Activated CD4-positive, CD25-positive, alpha-beta regulatory T cell (primary cell): Measurements from ENCODE around the gene SLC30A3.
"Not testable (repeated sequence)": the region's sequence is repeated elsewhere in the genome, so short reads cannot be mapped to it uniquely, and the experiment has no call there.

ENCODE experiments used
- DNase-seq, 4 experiments: peaks; one replicate each; lab custom pipeline; 2025; lab: John Stamatoyannopoulos, UW

Gene SLC30A3

GRCh38 chr2:27284996-27285395, 22.1 kb upstream of the SLC30A3 start:
- DNase-seq: no peak

- DNase-seq: no peak
Observed at GRCh38 chr2:27282892-27283291, 20.0 kb upstream of the SLC30A3 start.

- DNase-seq: no peak
Observed at GRCh38 chr2:27281855-27282559, 19.2 kb upstream of the SLC30A3 start, which contains the start of gene TRIM54. Gene TRIM54 (plus strand): TSS chr2:27282429. CDS start chr2:27282732, 303 bp downstream.

- no peak for DNase-seq
Observed at GRCh38 chr2:27281442-27281841, 18.6 kb upstream of the SLC30A3 start.

- DNase-seq: no peak
Observed at GRCh38 chr2:27280826-27281225, 18.0 kb upstream of the SLC30A3 start.

- no peak for DNase-seq
Observed at GRCh38 chr2:27278010-27278409, 15.2 kb upstream of the SLC30A3 start.

- DNase-seq: no peak
Observed at GRCh38 chr2:27275211-27276150, 12.6 kb upstream of the SLC30A3 start, which contains the start of gene DNAJC5G. Gene DNAJC5G (plus strand): TSS chr2:27275433. CDS start chr2:27276729, 1,296 bp downstream.

GRCh38 chr2:27272537-27273522, 10.0 kb upstream of the SLC30A3 start:
- DNase-seq: not testable (repeated sequence)

- no peak for DNase-seq
Observed at GRCh38 chr2:27271631-27272340, 8.9 kb upstream of the SLC30A3 start.

- no peak for DNase-seq
Observed at GRCh38 chr2:27270670-27271069, 7.8 kb upstream of the SLC30A3 start.

- no peak for DNase-seq
Observed at GRCh38 chr2:27270131-27270530, 7.3 kb upstream of the SLC30A3 start.

- DNase-seq: not testable (repeated sequence)
Observed at GRCh38 chr2:27268296-27268695, 5.4 kb upstream of the SLC30A3 start.

GRCh38 chr2:27265536-27265870, 2.7 kb upstream of the SLC30A3 start:
- no peak for DNase-seq

- DNase-seq: peak; percentile 9 to 17 (median 14)
Observed at GRCh38 chr2:27264753-27265535, 2.1 kb upstream of the SLC30A3 start.

- DNase-seq: no peak
Observed at GRCh38 chr2:27264253-27264752, 1.5 kb upstream of the SLC30A3 start.

GRCh38 chr2:27263287-27264252, 723 bp upstream of the SLC30A3 start:
- DNase-seq: no peak

- DNase-seq: no peak
Observed at GRCh38 chr2:27261926-27262298, 935 bp downstream of the SLC30A3 start.

- DNase-seq: no peak
Observed at GRCh38 chr2:27261241-27261925, 1.5 kb downstream of the SLC30A3 start.
